CD14-positive monocyte (primary cell): Measurements from ENCODE around the gene TIAM1. TPM values are rescaled to one million over a fixed set of nuclear protein-coding genes. Genes with fewer than 3 reads are reported as not detected.
A peak's percentile ranks its signal among the peaks of the same experiment; 100 is the strongest.

ENCODE experiments used
- DNase-seq, 3 donors: peaks; one replicate each; pipeline ENCODE4 v3.0.0-alpha.2; 2011 to 2022
- H2AFZ ChIP-seq: 2 replicates; pipeline ENCODE4 v1.6.0; 2012; ENCODE audit warnings: mild to moderate bottlenecking, low read depth, low read length, inconsistent platforms; ENCODE audit not compliant: insufficient read depth, poor library complexity, severe bottlenecking
- H3K27ac ChIP-seq, 2 donors: 1 replicate in 1 of 2; 2 replicates in 1 of 2; pipeline ENCODE4 v1.5.1; 2012 to 2013; ENCODE audit warnings: low read length in 2 of 2, control low read depth in 1 of 2, inconsistent platforms in 1 of 2, low read depth in 1 of 2, mild to moderate bottlenecking in 1 of 2
- H3K27me3 ChIP-seq, 2 donors: one replicate each; pipeline versions ENCODE4 v1.6.0 to v1.6.1; 2011 to 2013; ENCODE audit warnings: low read length in 2 of 2; ENCODE audit not compliant: control insufficient read depth in 2 of 2, insufficient read depth in 2 of 2
- H3K36me3 ChIP-seq, 2 donors: replicated peaks in 1 of 2; 1 replicate in 1 of 2; 2 replicates in 1 of 2; pipeline versions ENCODE4 v1.5.1 to v1.6.1; 2012 to 2013; ENCODE audit warnings: low read length in 2 of 2, control low read depth in 1 of 2, inconsistent platforms in 1 of 2, mild to moderate bottlenecking in 1 of 2; ENCODE audit not compliant: insufficient read depth in 2 of 2, control insufficient read depth in 1 of 2
- H3K4me1 ChIP-seq, 2 donors: 1 replicate in 1 of 2; 2 replicates in 1 of 2; pipeline versions ENCODE4 v1.5.1 to v1.6.1; 2012 to 2013; ENCODE audit warnings: low read length in 2 of 2, control low read depth in 1 of 2, inconsistent platforms in 1 of 2, mild to moderate bottlenecking in 1 of 2, moderate library complexity in 1 of 2; ENCODE audit not compliant: insufficient read depth in 2 of 2, control insufficient read depth in 1 of 2
- H3K4me2 ChIP-seq: replicated peaks from 2 replicates; pipeline ENCODE3; 2012; ENCODE audit warnings: low read length, moderate library complexity, mild to moderate bottlenecking; ENCODE audit not compliant: poor library complexity, severe bottlenecking; ENCODE audit errors: extremely low read depth
- H3K4me3 ChIP-seq, 3 experiments: fragments of 200-600 bp in 1 of 3; sonication (generic) in 1 of 3; replicated peaks in 1 of 3; 1 replicate in 2 of 3; 2 replicates in 1 of 3; pipeline ENCODE4 v1.5.1; 2011 to 2013; ENCODE audit warnings: low read length in 3 of 3, mild to moderate bottlenecking in 3 of 3, control low read depth in 2 of 3, low read depth in 2 of 3, inconsistent platforms in 1 of 3, moderate library complexity in 1 of 3
- H3K79me2 ChIP-seq: 2 replicates; pipeline ENCODE4 v1.6.0; 2012; ENCODE audit warnings: mild to moderate bottlenecking, control low read depth, inconsistent platforms, low read length, moderate library complexity; ENCODE audit not compliant: insufficient read depth
- H3K9ac ChIP-seq: 2 replicates; pipeline ENCODE4 v1.6.0; 2017; ENCODE audit warnings: low read length, mild to moderate bottlenecking; ENCODE audit not compliant: insufficient read depth, poor library complexity, severe bottlenecking
- H3K9me3 ChIP-seq, 2 donors: replicated peaks in 1 of 2; 1 replicate in 1 of 2; 2 replicates in 1 of 2; pipeline versions ENCODE4 v1.5.1 to v1.6.1; 2012 to 2013; ENCODE audit warnings: low read length in 2 of 2, control low read depth in 1 of 2; ENCODE audit not compliant: control insufficient read depth in 1 of 2, insufficient read depth in 1 of 2
- H4K20me1 ChIP-seq: 2 replicates; pipeline ENCODE4 v1.6.0; 2012; ENCODE audit warnings: mild to moderate bottlenecking, low read length, control low read depth, moderate library complexity; ENCODE audit not compliant: insufficient read depth
- H3K27ac Mint-ChIP-seq, 7 donors: one replicate each; pipeline ENCODE4 v1.8.0; 2020; ENCODE audit warnings: mild to moderate bottlenecking in 7 of 7, mixed read lengths in 7 of 7, moderate library complexity in 6 of 7, inconsistent platforms in 2 of 7
- H3K27me3 Mint-ChIP-seq, 3 donors: one replicate each; pipeline ENCODE4 v1.8.0; 2021 to 2022; ENCODE audit warnings: low read depth in 3 of 3, mild to moderate bottlenecking in 3 of 3, mixed read lengths in 3 of 3, moderate library complexity in 3 of 3, inconsistent platforms in 1 of 3
- H3K36me3 Mint-ChIP-seq, 2 donors: one replicate each; pipeline ENCODE4 v1.8.0; 2020; ENCODE audit warnings: mixed read lengths in 2 of 2, inconsistent platforms in 1 of 2, mild to moderate bottlenecking in 1 of 2
- H3K4me1 Mint-ChIP-seq: one replicate; pipeline ENCODE4 v1.8.0; 2020; ENCODE audit warnings: mild to moderate bottlenecking, mixed read lengths
- H3K4me3 Mint-ChIP-seq, 2 donors: one replicate each; pipeline ENCODE4 v1.8.0; 2020; ENCODE audit warnings: mild to moderate bottlenecking in 2 of 2, mixed read lengths in 2 of 2, moderate library complexity in 1 of 2
- H3K9me3 Mint-ChIP-seq, 7 donors: one replicate each; pipeline ENCODE4 v1.8.0; 2020 to 2022; ENCODE audit warnings: mixed read lengths in 7 of 7, mild to moderate bottlenecking in 6 of 7, moderate library complexity in 6 of 7, inconsistent platforms in 2 of 7
- WGBS: methylation state at CpG from one replicate; pipeline ENCODE4 v1.1.5; 2013; ENCODE audit warnings: missing lambda C conversion rate; ENCODE audit not compliant: insufficient coverage; 5-methylcytosine and 5-hydroxymethylcytosine counted together
- intact Hi-C, 2 donors: fragments of 100-400 bp; cut with micrococcal nuclease; formaldehyde crosslinking; loops; one replicate each; pipeline versions ENCODE4 v1.15.0 to v1.15.1; 2023
- polyA plus RNA-seq, 3 donors: library from polyadenylated mRNA; depleted of rRNA in 1 of 3; unstranded in 2 of 3; stranded (reverse) in 1 of 3; fragments of 300-500 nt in 2 of 3; fragments of >200 nt in 1 of 3; fragmentation: Illumina TruSeq in 2 of 3; gene quantifications; 1 replicate in 2 of 3; 2 replicates in 1 of 3; pipeline ENCODE4 v1.2.3, GENCODE V29; 2012 to 2021
- TF ChIP-seq, protein P1 (sequence below): fragments of 200-600 bp; IDR thresholded peaks from one replicate; pipeline ENCODE4 v1.8.0; 2022; ENCODE audit warnings: antibody characterized with exemption, mild to moderate bottlenecking

Gene TIAM1
- polyA plus RNA-seq, 3 donors: 17.7 to 55.0 (median 45.3) TPM

- no peak overlapping the region for H3K4me3 ChIP-seq
- Mint-ChIP-seq H3K27ac (peak overlapping the region in 2 of 7 donors; percentile 22 to 44), H3K4me1 (peaks cover 36% of the 10 kb centered on the region), H3K9me3 (peaks cover 0 to 3% (median 0%) of the 10 kb centered on the region in 7 donors), H3K4me3 (no peak overlapping the region), H3K27me3 (peaks cover 3 to 4% (median 3%) of the 10 kb centered on the region in 3 donors), H3K36me3 (peaks cover 55 to 69% of the 10 kb centered on the region in 2 donors)
- peaks cover 30 to 32% of the 10 kb centered on the region in 2 donors for H3K4me1 ChIP-seq
- H3K36me3 ChIP-seq: peaks cover 17 to 62% of the 10 kb centered on the region in 2 donors
- TF ChIP-seq, protein P1, sequence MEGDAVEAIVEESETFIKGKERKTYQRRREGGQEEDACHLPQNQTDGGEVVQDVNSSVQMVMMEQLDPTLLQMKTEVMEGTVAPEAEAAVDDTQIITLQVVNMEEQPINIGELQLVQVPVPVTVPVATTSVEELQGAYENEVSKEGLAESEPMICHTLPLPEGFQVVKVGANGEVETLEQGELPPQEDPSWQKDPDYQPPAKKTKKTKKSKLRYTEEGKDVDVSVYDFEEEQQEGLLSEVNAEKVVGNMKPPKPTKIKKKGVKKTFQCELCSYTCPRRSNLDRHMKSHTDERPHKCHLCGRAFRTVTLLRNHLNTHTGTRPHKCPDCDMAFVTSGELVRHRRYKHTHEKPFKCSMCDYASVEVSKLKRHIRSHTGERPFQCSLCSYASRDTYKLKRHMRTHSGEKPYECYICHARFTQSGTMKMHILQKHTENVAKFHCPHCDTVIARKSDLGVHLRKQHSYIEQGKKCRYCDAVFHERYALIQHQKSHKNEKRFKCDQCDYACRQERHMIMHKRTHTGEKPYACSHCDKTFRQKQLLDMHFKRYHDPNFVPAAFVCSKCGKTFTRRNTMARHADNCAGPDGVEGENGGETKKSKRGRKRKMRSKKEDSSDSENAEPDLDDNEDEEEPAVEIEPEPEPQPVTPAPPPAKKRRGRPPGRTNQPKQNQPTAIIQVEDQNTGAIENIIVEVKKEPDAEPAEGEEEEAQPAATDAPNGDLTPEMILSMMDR: no peak
- H2AFZ ChIP-seq: no peak overlapping the region
- no peaks in the 10 kb centered on the region for H3K27me3 ChIP-seq
- no peak overlapping the region for H3K9ac ChIP-seq
- H3K4me2 ChIP-seq: no peak overlapping the region
- no peaks in the 10 kb centered on the region for H3K9me3 ChIP-seq
- H3K27ac ChIP-seq: no peak overlapping the region
- H3K79me2 ChIP-seq: peaks cover 29% of the 10 kb centered on the region
- 92% methylated on average over 5 of the region's 6 CpGs for WGBS
- no peak for DNase-seq
- H4K20me1 ChIP-seq: peaks cover 83% of the 10 kb centered on the region
- intact Hi-C loops: no loop called here
These were observed 7.4 kb downstream of the TIAM1 start for GRCh38 chr21:31336739-31337040.

DNA sequence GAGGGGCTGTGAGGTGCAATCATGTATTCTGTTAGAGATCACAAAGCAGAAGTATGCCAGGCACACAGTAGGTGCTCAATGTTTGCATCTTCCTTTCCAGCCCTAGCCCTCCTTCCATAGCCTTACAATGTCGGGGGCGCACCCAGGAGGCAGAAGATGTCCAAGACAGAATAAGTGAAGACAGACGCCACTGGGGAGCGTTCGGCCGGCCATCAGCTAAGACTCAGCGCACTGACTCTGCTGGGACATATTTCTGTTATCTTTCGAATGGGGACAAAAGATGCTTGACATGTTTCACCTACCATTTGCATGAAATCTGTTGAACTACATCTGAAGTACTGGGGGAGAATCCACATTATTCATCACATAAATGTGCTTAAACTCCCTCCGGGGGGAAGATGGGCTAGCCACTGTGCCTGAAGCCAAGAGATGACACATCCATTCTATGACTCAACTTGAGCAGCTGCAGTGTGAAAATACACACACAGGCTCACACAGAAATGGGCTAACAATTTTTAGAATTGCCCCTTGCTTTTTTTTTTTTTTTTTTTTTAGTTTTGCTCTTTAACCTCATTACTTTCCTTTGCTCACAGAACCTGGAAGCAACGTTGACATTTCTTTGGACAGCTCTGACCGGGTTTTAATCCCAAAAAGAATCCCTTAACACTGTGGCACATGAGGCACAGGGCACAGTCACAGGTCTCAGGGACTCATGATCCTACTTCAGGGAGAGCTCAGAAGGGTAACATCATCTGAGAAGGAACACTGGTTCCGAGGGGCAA lies 7.9 kb downstream of the TIAM1 start:
- 98% methylated on average over 10 of the region's 12 CpGs for WGBS
- no peak overlapping the region for H2AFZ ChIP-seq
- peak in 1 of 3 donors; percentile 42 for DNase-seq
- Mint-ChIP-seq H3K4me1 (peaks cover 30% of the 10 kb centered on the region), H3K36me3 (peaks cover 61 to 74% of the 10 kb centered on the region in 2 donors), H3K27ac (peak overlapping the region in 1 of 7 donors; percentile 44), H3K27me3 (peaks cover 3 to 4% (median 3%) of the 10 kb centered on the region in 3 donors), H3K4me3 (no peak overlapping the region), H3K9me3 (peaks cover 0 to 8% (median 3%) of the 10 kb centered on the region in 7 donors)
- peaks cover 24 to 27% of the 10 kb centered on the region in 2 donors for H3K4me1 ChIP-seq
- peaks cover 3 to 4% of the 10 kb centered on the region in 2 donors for H3K9me3 ChIP-seq
- H4K20me1 ChIP-seq: peaks cover 86% of the 10 kb centered on the region
- peaks cover 17 to 67% of the 10 kb centered on the region in 2 donors for H3K36me3 ChIP-seq
- peaks cover 25% of the 10 kb centered on the region for H3K79me2 ChIP-seq
- no peaks in the 10 kb centered on the region for H3K27me3 ChIP-seq
- intact Hi-C loops: no loop called here
- no peak overlapping the region for H3K9ac ChIP-seq
- H3K4me3 ChIP-seq: no peak overlapping the region
- TF ChIP-seq, protein P1: no peak
- no peak overlapping the region for H3K27ac ChIP-seq
- H3K4me2 ChIP-seq: no peak overlapping the region
